PC-9 (cell line): ENCODE data around the gene SEL1L3. TPM values are rescaled to one million over a fixed set of nuclear protein-coding genes. Genes with fewer than 3 reads are reported as not detected.

ENCODE experiments used
- BruUV-seq: library from RNA; stranded (reverse); fragments of 400-500 nt; replicated peaks from 2 replicates; lab custom pipeline; 2021; lab: Mats Ljungman, UMichigan
- CTCF ChIA-PET: fragments of 300-600 bp; sonication (Branson Sonifier 250); formaldehyde crosslinking; loops from one replicate; lab custom pipeline; 2022; ENCODE audit warnings: antibody characterized with exemption; lab: Charles Lee
- POLR2A ChIA-PET: fragments of 300-600 bp; sonication (Branson Sonifier 250); formaldehyde crosslinking; loops from one replicate; lab custom pipeline; 2022; ENCODE audit warnings: antibody characterized with exemption; ENCODE audit not compliant: unreplicated experiment; lab: Charles Lee
- DNase-seq, 2 experiments: peaks; one replicate each; pipeline versions ENCODE4 v3.0.0 to v3.0.0-alpha.2; 2015 to 2022; ENCODE audit warnings: mixed read lengths in 1 of 2
- H2AFZ ChIP-seq: fragments of 200-600 bp; sonication (generic); 2 replicates; pipeline ENCODE4 v1.8.1; 2017; ENCODE audit warnings: antibody characterized with exemption
- H3F3A ChIP-seq: fragments of 200-600 bp; sonication (generic); 2 replicates; pipeline ENCODE4 v1.8.1; 2017; ENCODE audit warnings: antibody characterized with exemption, mild to moderate bottlenecking, low read depth; ENCODE audit not compliant: insufficient read depth
- H3K27ac ChIP-seq: fragments of 200-600 bp; sonication (generic); 2 replicates; pipeline ENCODE4 v1.6.1; 2016; ENCODE audit warnings: mixed run types
- H3K27me3 ChIP-seq: fragments of 200-600 bp; sonication (generic); 2 replicates; pipeline ENCODE4 v1.6.1; 2016; ENCODE audit warnings: low read depth, mixed run types; ENCODE audit not compliant: insufficient read depth
- H3K36me3 ChIP-seq: fragments of 200-600 bp; sonication (generic); 2 replicates; pipeline ENCODE4 v1.6.1; 2016; ENCODE audit warnings: low read depth, mixed run types
- H3K4me1 ChIP-seq: fragments of 200-600 bp; sonication (generic); replicated peaks from 2 replicates; pipeline ENCODE4 v1.6.1; 2016; ENCODE audit warnings: mixed run types; ENCODE audit not compliant: insufficient read depth
- H3K4me2 ChIP-seq: fragments of 200-600 bp; sonication (generic); 2 replicates; pipeline ENCODE4 v1.6.1; 2017; ENCODE audit warnings: mixed run types
- H3K4me3 ChIP-seq: fragments of 200-600 bp; sonication (generic); 2 replicates; pipeline ENCODE4 v1.6.1; 2016; ENCODE audit warnings: mixed run types
- H3K79me2 ChIP-seq: fragments of 200-600 bp; sonication (generic); 2 replicates; pipeline ENCODE4 v1.6.1; 2017; ENCODE audit warnings: low read depth, mixed run types
- H3K9me2 ChIP-seq: fragments of 200-600 bp; sonication (generic); 2 replicates; pipeline ENCODE4 v1.8.1; 2017; ENCODE audit warnings: mild to moderate bottlenecking; ENCODE audit not compliant: insufficient read depth
- H3K9me3 ChIP-seq: fragments of 200-600 bp; sonication (generic); 2 replicates; pipeline ENCODE4 v1.8.1; 2016; ENCODE audit warnings: low read depth; ENCODE audit not compliant: insufficient read depth
- H4K20me1 ChIP-seq: fragments of 200-600 bp; sonication (generic); 2 replicates; pipeline ENCODE4 v1.8.1; 2017; ENCODE audit not compliant: insufficient read depth
- CTCF ChIP-seq: fragments of 200-600 bp; sonication (generic); conservative IDR thresholded peaks from 2 replicates; pipeline ENCODE4 v1.6.1; 2017; ENCODE audit warnings: mixed run types, antibody characterized with exemption, mild to moderate bottlenecking, moderate library complexity
- EZH2 ChIP-seq: fragments of 200-600 bp; sonication (generic); IDR thresholded peaks from 2 replicates; pipeline ENCODE4 v1.8.0; 2017; ENCODE audit warnings: antibody characterized with exemption, low read depth
- intact Hi-C: fragments of 100-400 bp; cut with micrococcal nuclease; formaldehyde crosslinking; loops from one replicate; pipeline ENCODE4 v1.10.0; 2022; ENCODE audit not compliant: unreplicated experiment
- total RNA-seq: library from RNA; stranded (reverse); gene quantifications from 2 replicates; pipeline ENCODE4 v1.2.3, GENCODE V29; 2021

SEL1L3 gene
- total RNA-seq, 1 experiment from 2014 or later: 79.2 TPM

GRCh38 chr4:25749150-25749794, 113.5 kb downstream of the SEL1L3 start:
- TF ChIP-seq EZH2: no peak
- no peak for TF ChIP-seq CTCF
- Histone ChIP-seq H4K20me1 (no peaks in the 10 kb centered on the region), H3K27me3 (no peaks in the 10 kb centered on the region), H3F3A (no peaks in the 10 kb centered on the region), H3K4me2 (no peak overlapping the region), H3K9me2 (no peaks in the 10 kb centered on the region), H2AFZ (no peak overlapping the region), H3K9me3 (no peaks in the 10 kb centered on the region), H3K36me3 (no peaks in the 10 kb centered on the region), H3K4me1 (no peaks in the 10 kb centered on the region), H3K79me2 (no peaks in the 10 kb centered on the region), H3K4me3 (no peak overlapping the region), H3K27ac (no peak overlapping the region)
- ChIA-PET CTCF (no interaction called here), POLR2A (no interaction called here)
- intact Hi-C loops: no loop called here
- no TSS peak for BruUV-seq
- DNase-seq: no peak

DNA sequence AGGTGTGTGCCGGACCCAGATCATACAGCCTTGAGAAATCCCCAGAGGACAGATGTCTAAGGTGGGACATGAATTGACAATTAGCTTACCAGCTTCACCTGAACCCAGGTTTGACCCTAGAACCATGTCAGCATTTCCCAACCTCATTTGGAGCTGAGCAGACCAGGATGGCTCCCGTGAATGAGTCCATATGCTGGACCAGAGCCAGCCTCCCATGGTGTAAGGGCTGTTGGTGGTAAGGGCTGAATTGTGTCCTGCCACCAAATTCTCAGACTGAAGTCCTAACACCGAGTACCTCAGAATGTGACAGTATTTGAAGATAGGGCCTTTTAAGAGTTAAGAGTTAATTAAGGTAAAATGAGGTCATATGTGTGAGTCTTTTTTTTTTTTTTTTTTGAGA, 118.8 kb downstream of the SEL1L3 start:
- intact Hi-C loops: no loop called here
- TF ChIP-seq CTCF (no peak), EZH2 (no peak)

DNA sequence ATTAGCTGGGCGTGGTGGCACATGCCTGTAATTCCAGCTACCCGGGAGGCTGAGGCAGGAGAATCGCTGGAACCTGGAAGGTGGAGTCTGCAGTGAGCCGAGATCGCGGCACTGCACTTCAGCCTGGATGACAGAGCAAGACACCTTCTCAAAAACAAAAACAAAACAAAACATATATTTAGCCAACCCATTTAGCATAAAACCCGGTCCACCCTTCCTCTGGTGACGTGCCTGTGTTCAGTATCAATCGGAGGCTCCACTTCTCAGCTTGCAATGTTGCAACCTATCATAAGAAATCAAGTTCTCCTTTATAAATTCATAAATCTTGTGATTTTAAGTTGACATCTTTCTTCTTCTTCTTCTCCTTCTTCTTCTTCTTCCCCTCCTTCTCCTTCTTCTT, 133.2 kb downstream of the SEL1L3 start:
- no peaks in the 10 kb centered on the region for H3K9me2 ChIP-seq
- no peak overlapping the region for H3K27ac ChIP-seq
- intact Hi-C loops: no loop called here
- H3K4me1 ChIP-seq: no peaks in the 10 kb centered on the region
- TF ChIP-seq EZH2: no peak
- TF ChIP-seq CTCF: no peak
- no peaks in the 10 kb centered on the region for H4K20me1 ChIP-seq
- H3K36me3 ChIP-seq: no peaks in the 10 kb centered on the region
- ChIA-PET CTCF (interaction anchor here (0.7 kb wide), 1 partner anchor 11 kb away, joined by 16 read pairs; no protein-coding TSS in a partner anchor), POLR2A (no interaction called here)
- H3K79me2 ChIP-seq: no peaks in the 10 kb centered on the region
- no peak overlapping the region for H2AFZ ChIP-seq
- DNase-seq: no peak
- no peaks in the 10 kb centered on the region for H3F3A ChIP-seq
- no peak overlapping the region for H3K4me2 ChIP-seq
- no peaks in the 10 kb centered on the region for H3K9me3 ChIP-seq
- no TSS peak for BruUV-seq
- no peak overlapping the region for H3K4me3 ChIP-seq
- no peaks in the 10 kb centered on the region for H3K27me3 ChIP-seq

More for the DNA sequence above, 118.8 kb downstream of the SEL1L3 start:
- no peaks in the 10 kb centered on the region for H3K36me3 ChIP-seq
- no TSS peak for BruUV-seq
- H3K4me3 ChIP-seq: no peak overlapping the region
- H3K9me2 ChIP-seq: no peaks in the 10 kb centered on the region
- H3K4me1 ChIP-seq: no peaks in the 10 kb centered on the region
- H3F3A ChIP-seq: no peaks in the 10 kb centered on the region
- H3K27ac ChIP-seq: no peak overlapping the region
- ChIA-PET POLR2A (no interaction called here), CTCF (interaction anchor here (0.6 kb wide), 1 partner anchor 863 kb away, joined by 3 read pairs; no protein-coding TSS in a partner anchor)
- H4K20me1 ChIP-seq: no peaks in the 10 kb centered on the region
- H3K27me3 ChIP-seq: no peaks in the 10 kb centered on the region
- no peak for DNase-seq
- no peaks in the 10 kb centered on the region for H3K79me2 ChIP-seq
- no peaks in the 10 kb centered on the region for H3K9me3 ChIP-seq
- no peak overlapping the region for H2AFZ ChIP-seq
- no peak overlapping the region for H3K4me2 ChIP-seq
